Measurements from ENCODE around the gene KAT6B. TPM values are rescaled to one million over a fixed set of nuclear protein-coding genes. Genes with fewer than 3 reads are reported as not detected.

The KAT6B gene
- total RNA-seq, 1 experiment from 2014 or later, result 14.9 TPM

GRCh38 chr10:75024971-75025523 is 198.6 kb downstream of the KAT6B start:
- Mint-ChIP-seq H3K27ac (ENCODE audit: unreplicated experiment) (no peak overlapping the region), H3K9me3 (ENCODE audit: unreplicated experiment) (no peaks in the 10 kb centered on the region), H3K4me1 (ENCODE audit: low read depth, unreplicated experiment) (peaks cover 14% of the 10 kb centered on the region), H3K27me3 (ENCODE audit: insufficient read depth, unreplicated experiment) (no peaks in the 10 kb centered on the region), H3K4me3 (ENCODE audit: unreplicated experiment) (no peak overlapping the region), H3K36me3 (ENCODE audit: insufficient read depth, unreplicated experiment) (no peaks in the 10 kb centered on the region)
- Histone ChIP-seq H3K9me3 (no peaks in the 10 kb centered on the region), H3K36me3 (ENCODE audit: control insufficient read depth, insufficient read depth, low read length) (peaks cover 7% of the 10 kb centered on the region), H3K4me3 (ENCODE audit: low read depth, low read length) (no peak overlapping the region), H3K27me3 (replicated peaks; ENCODE audit: control insufficient read depth, insufficient read depth, low read length) (no peaks in the 10 kb centered on the region), H3K4me1 (no peaks in the 10 kb centered on the region)
- no peak for TF ChIP-seq CTCF (IDR thresholded peaks at IDR 0.05; ENCODE audit: insufficient read depth in 1 of 2, low read depth in 1 of 2, low read length in 1 of 2, severe bottlenecking in 1 of 2, unreplicated experiment in 1 of 2)
- POLR2A ChIA-PET, result no interaction called here
- no peak for DNase-seq
- no TSS peak for BruUV-seq (replicated peaks)
- intact Hi-C loops (cut with micrococcal nuclease; ENCODE audit: unreplicated experiment), result loop anchor here (5.0 to 10.0 kb wide), 3 partner anchors 48 to 288 kb away; partner anchors contain the start of gene COMTD1
- CTCF ChIA-PET, result no interaction called here

- Histone ChIP-seq H3K4me1 (no peaks in the 10 kb centered on the region), H3K4me3 (ENCODE audit: low read depth, low read length) (no peak overlapping the region), H3K27me3 (replicated peaks; ENCODE audit: control insufficient read depth, insufficient read depth, low read length) (no peaks in the 10 kb centered on the region), H3K9me3 (no peaks in the 10 kb centered on the region), H3K36me3 (ENCODE audit: control insufficient read depth, insufficient read depth, low read length) (peaks cover 5% of the 10 kb centered on the region)
- POLR2A ChIA-PET, result no interaction called here
- BruUV-seq (replicated peaks), result no TSS peak
- Mint-ChIP-seq H3K36me3 (ENCODE audit: insufficient read depth, unreplicated experiment) (no peaks in the 10 kb centered on the region), H3K27me3 (ENCODE audit: insufficient read depth, unreplicated experiment) (no peaks in the 10 kb centered on the region), H3K4me1 (ENCODE audit: low read depth, unreplicated experiment) (no peaks in the 10 kb centered on the region), H3K27ac (ENCODE audit: unreplicated experiment) (no peak overlapping the region), H3K4me3 (ENCODE audit: unreplicated experiment) (no peak overlapping the region), H3K9me3 (ENCODE audit: unreplicated experiment) (no peaks in the 10 kb centered on the region)
- intact Hi-C loops (cut with micrococcal nuclease; ENCODE audit: unreplicated experiment), result loop anchor here (10.0 kb wide), 1 partner anchor 207 kb away; the partner anchor contains the start of gene COMTD1
- CTCF ChIA-PET, result no interaction called here
- DNase-seq, result no peak
- TF ChIP-seq CTCF (IDR thresholded peaks at IDR 0.05; ENCODE audit: insufficient read depth in 1 of 2, low read depth in 1 of 2, low read length in 1 of 2, severe bottlenecking in 1 of 2, unreplicated experiment in 1 of 2), result no peak
Observed at GRCh38 chr10:75028049-75028448, 201.6 kb downstream of the KAT6B start.

GRCh38 chr10:75028748-75029147 is 202.3 kb downstream of the KAT6B start:
- Mint-ChIP-seq H3K27me3 (ENCODE audit: insufficient read depth, unreplicated experiment) (no peaks in the 10 kb centered on the region), H3K9me3 (ENCODE audit: unreplicated experiment) (no peaks in the 10 kb centered on the region), H3K4me1 (ENCODE audit: low read depth, unreplicated experiment) (no peaks in the 10 kb centered on the region), H3K4me3 (ENCODE audit: unreplicated experiment) (no peak overlapping the region), H3K36me3 (ENCODE audit: insufficient read depth, unreplicated experiment) (no peaks in the 10 kb centered on the region), H3K27ac (ENCODE audit: unreplicated experiment) (no peak overlapping the region)
- TF ChIP-seq CTCF (IDR thresholded peaks at IDR 0.05; ENCODE audit: insufficient read depth in 1 of 2, low read depth in 1 of 2, low read length in 1 of 2, severe bottlenecking in 1 of 2, unreplicated experiment in 1 of 2), result no peak
- no peaks in the 10 kb centered on the region for H3K27me3 ChIP-seq (replicated peaks; ENCODE audit: control insufficient read depth, insufficient read depth, low read length)
- ChIA-PET POLR2A (no interaction called here), CTCF (no interaction called here)
- BruUV-seq (replicated peaks), result no TSS peak
- intact Hi-C loops (cut with micrococcal nuclease; ENCODE audit: unreplicated experiment), result loop anchor here (10.0 kb wide), 1 partner anchor 206 kb away; the partner anchor contains the start of gene COMTD1
- H3K4me3 ChIP-seq (ENCODE audit: low read depth, low read length), result no peak overlapping the region
- no peaks in the 10 kb centered on the region for H3K9me3 ChIP-seq
- DNase-seq, result no peak
- H3K4me1 ChIP-seq, result no peaks in the 10 kb centered on the region
- H3K36me3 ChIP-seq (ENCODE audit: control insufficient read depth, insufficient read depth, low read length), result peaks cover 5% of the 10 kb centered on the region
